VCaP (cell line): ENCODE results near the gene TNFRSF8.

Experiments
- H3K27ac ChIP-seq: fragments of 450-650 bp; 2 replicates; pipeline ENCODE4 v1.5.1; 2017
- TF ChIP-seq, protein P1 (sequence below): fragments of 450-650 bp; conservative IDR thresholded peaks from 2 replicates; pipeline ENCODE4 v1.5.1; 2017; ENCODE audit warnings: mild to moderate bottlenecking, moderate library complexity

TNFRSF8 gene

GRCh38 chr1:12063141-12064072, at the start of gene TNFRSF8:
Gene TNFRSF8, plus strand, starts transcription at chr1:12063303. Its CDS starts 296 bp downstream, at chr1:12063599.
- TF ChIP-seq, protein P1, sequence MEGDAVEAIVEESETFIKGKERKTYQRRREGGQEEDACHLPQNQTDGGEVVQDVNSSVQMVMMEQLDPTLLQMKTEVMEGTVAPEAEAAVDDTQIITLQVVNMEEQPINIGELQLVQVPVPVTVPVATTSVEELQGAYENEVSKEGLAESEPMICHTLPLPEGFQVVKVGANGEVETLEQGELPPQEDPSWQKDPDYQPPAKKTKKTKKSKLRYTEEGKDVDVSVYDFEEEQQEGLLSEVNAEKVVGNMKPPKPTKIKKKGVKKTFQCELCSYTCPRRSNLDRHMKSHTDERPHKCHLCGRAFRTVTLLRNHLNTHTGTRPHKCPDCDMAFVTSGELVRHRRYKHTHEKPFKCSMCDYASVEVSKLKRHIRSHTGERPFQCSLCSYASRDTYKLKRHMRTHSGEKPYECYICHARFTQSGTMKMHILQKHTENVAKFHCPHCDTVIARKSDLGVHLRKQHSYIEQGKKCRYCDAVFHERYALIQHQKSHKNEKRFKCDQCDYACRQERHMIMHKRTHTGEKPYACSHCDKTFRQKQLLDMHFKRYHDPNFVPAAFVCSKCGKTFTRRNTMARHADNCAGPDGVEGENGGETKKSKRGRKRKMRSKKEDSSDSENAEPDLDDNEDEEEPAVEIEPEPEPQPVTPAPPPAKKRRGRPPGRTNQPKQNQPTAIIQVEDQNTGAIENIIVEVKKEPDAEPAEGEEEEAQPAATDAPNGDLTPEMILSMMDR, result no peak
- H3K27ac ChIP-seq, result no peak within 1 kb of the TSS

DNA sequence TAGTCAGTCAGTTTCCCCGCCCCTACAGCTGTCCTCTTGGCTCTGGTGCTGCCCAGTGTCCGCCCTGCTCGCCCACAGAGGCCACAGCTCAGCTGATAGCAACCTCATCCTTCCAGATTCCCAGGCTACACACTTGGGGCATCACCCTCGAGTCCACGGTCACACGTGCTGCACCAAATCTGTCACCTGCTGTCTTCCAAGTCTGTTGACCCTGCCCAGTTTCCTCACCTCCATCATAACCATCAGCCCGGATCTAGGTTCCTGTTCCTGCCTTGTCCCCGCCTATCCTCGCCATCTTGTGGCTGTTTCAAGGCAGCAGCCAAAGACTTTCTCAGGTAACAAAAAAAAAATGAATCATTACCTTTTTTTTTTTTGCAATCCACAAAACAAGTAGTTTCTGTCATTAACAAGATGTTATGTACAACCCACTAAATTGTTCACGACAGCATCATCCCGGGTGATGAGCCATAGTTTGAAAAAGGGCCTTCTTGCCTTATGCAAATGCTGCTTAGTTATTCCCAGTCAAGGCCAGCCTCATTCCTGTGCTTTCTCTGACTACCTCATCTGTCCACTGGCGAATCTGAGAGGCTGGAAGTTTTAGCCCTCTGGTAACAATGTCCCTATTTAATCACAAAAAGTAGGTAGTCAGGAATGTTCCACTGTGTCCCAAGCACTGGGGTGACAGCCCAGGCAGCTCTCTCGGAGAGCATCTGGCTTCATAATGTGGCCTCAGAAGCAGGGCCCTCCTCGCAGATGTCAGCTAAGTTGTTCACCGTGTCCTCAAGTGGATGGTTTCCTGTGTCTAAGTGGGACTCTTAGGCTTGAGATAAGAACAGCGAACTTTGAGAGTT, 48.7 kb upstream of the TNFRSF8 start:
- no peak overlapping the region for H3K27ac ChIP-seq
- TF ChIP-seq, protein P1, result peak; percentile 26; the same call in 1 of the 2 replicates

DNA sequence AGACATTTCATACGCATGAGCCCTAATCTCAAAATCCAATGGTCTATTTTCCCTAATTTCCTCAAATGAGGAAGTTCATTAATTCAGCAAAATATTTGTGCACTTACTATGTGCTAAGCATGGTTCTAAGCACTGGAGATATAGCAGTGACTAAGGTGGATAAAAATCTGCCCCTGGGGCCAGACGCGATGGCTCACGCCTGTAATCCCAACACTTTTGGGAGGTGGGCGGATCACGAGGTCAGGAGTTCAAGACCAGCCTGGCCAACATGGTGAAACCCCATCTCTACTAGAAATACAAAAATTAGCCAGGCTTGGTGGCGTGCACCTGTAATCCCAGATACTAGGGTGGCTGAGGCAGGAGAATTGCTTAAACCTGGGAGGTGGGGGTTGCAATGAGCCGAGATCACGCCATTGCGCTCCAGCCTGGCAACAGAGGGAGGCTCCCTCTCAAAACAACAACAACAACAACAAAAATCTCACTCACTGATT, 48.1 kb upstream of the TNFRSF8 start:
- TF ChIP-seq, protein P1, result no peak
- H3K27ac ChIP-seq, result no peak overlapping the region

DNA sequence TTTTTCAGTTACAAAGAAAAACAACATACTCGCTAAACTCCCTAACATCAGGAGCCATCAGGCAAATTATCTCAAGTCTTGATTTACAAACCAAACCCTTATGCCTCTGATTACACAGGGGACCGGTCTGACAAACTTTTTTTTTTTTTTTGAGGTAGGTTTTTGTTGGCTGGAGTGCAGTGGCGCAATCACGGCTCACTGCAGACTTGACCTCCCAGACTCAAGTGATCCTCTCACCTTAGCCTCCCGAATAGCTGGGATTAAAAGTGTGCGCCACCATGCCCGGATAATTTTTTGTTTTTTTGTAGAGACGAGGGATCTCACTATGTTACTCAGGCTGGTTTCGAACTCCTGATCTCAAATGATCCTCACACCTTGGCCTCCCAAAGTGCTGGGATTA, 47.6 kb upstream of the TNFRSF8 start:
- TF ChIP-seq, protein P1, result no peak
- no peak overlapping the region for H3K27ac ChIP-seq

GRCh38 chr1:12016182-12016581, 46.9 kb upstream of the TNFRSF8 start:
- TF ChIP-seq, protein P1, result no peak
- no peak overlapping the region for H3K27ac ChIP-seq

DNA sequence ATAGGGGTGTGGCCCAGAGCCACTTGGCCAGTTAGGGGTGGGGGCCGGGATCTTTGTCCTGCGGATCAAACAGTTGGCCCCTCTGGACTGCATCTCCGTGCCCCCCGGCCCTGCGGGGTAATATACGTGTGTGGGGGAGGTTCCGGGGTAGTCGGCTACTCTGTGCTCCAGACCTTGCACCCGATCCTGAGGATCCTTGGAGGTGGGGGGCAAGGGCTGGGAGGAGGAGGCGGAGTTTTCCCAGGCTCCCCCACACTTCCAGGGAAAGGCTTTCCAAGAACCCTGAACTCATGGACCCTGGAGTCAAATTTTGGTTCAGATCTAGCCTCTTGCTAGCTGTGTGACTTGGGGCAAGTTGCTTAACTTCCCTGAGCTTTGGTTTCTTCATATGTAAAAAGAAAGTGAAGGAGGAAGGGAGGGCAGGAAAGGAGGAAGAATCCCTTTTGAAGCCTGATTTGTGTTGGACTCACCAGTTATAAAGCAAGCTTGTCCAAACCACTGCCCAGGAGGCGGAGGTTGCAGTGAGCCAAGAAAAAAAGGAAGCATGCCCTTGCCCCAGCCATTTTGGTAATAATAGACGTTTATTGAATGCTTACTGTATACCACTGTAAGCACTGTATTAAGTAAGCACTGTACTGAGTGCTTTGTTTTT, 43.1 kb upstream of the TNFRSF8 start:
- peak overlapping the region; percentile 77 for H3K27ac ChIP-seq
- TF ChIP-seq, protein P1, result no peak
